ENCODE data around the gene HSF2. TPM values are rescaled to one million over a fixed set of nuclear protein-coding genes. Genes with fewer than 3 reads are reported as not detected.
"Not testable (repeated sequence)": the region's sequence is repeated elsewhere in the genome, so short reads cannot be mapped to it uniquely, and the experiment has no call there.

The HSF2 gene
- total and polyA plus RNA-seq, 2 donors (not counting 1 experiment from before 2014, with no cell fraction given), result 10.6 to 10.8 TPM

GRCh38 chr6:122452509-122452908, 53.1 kb downstream of the HSF2 start:
- no peaks in the 10 kb centered on the region for H3K9me3 ChIP-seq (ENCODE audit: control extremely low read depth in 1 of 3, control insufficient read depth in 2 of 3, insufficient read depth in 1 of 3, low read length in 2 of 3)
- no peaks in the 10 kb centered on the region for H3K4me1 ChIP-seq (ENCODE audit: control insufficient read depth in 2 of 2, insufficient read depth in 2 of 2, low read length in 2 of 2)
- H3K4me1 Mint-ChIP-seq, result peaks cover 5% of the 10 kb centered on the region
- no peak overlapping the region for H3K27ac Mint-ChIP-seq
- no peak overlapping the region for H3K9ac ChIP-seq (ENCODE audit: low read length)
- no peaks in the 10 kb centered on the region for H3K9me3 Mint-ChIP-seq (ENCODE audit: insufficient read depth)
- intact Hi-C loops (cut with micrococcal nuclease), result no loop called here
- ChIA-PET CTCF (no interaction called here), POLR2A (no interaction called here)
- H3K27me3 Mint-ChIP-seq, result no peaks in the 10 kb centered on the region
- H3K27ac ChIP-seq (ENCODE audit: low read length in 2 of 2), result no peak overlapping the region
- H4K20me1 ChIP-seq (ENCODE audit: control insufficient read depth, insufficient read depth, low read length, poor library complexity, severe bottlenecking), result peaks cover 63% of the 10 kb centered on the region
- H3K27me3 ChIP-seq (replicated peaks in 1 of 4; ENCODE audit: control extremely low read depth in 1 of 4, control insufficient read depth in 3 of 4, insufficient read depth in 4 of 4, low read length in 3 of 4), result no peaks in the 10 kb centered on the region
- ATAC-seq (ENCODE audit: low read depth) (no peak), DNase-seq (no peak)
- TF ChIP-seq CTCF (IDR thresholded peaks at IDR 0.05) (no peak), EZH2 (IDR thresholded peaks at IDR 0.05; ENCODE audit: borderline replicate concordance, insufficient read depth, low read depth, low read length, poor library complexity, severe bottlenecking) (no peak)
- H2AFZ ChIP-seq (ENCODE audit: insufficient read depth, low read depth, low read length, poor library complexity, severe bottlenecking), result no peak overlapping the region
- H3K4me2 ChIP-seq (replicated peaks; ENCODE audit: low read depth, low read length, poor library complexity, severe bottlenecking), result no peak overlapping the region
- peaks cover 21 to 84% of the 10 kb centered on the region in 2 experiments for H3K36me3 ChIP-seq (replicated peaks in 1 of 2; ENCODE audit: control extremely low read depth in 1 of 2, control insufficient read depth in 1 of 2, extremely low read depth in 1 of 2, insufficient read depth in 2 of 2, low read length in 1 of 2)
- H3K4me3 ChIP-seq (ENCODE audit: control extremely low read depth in 1 of 5, extremely low read depth in 1 of 5, insufficient read depth in 1 of 5, low read depth in 2 of 5, low read length in 4 of 5), result no peak overlapping the region
- no CpG with 5 or more reads among the region's 1 CpG for WGBS (ENCODE audit: insufficient coverage)
- H3K79me2 ChIP-seq (ENCODE audit: control insufficient read depth, insufficient read depth, low read length), result peaks cover 11% of the 10 kb centered on the region
- no peak overlapping the region for H3K4me3 Mint-ChIP-seq

GRCh38 chr6:122454673-122455072, 55.2 kb downstream of the HSF2 start:
- Histone ChIP-seq H3K9me3 (ENCODE audit: control extremely low read depth in 1 of 3, control insufficient read depth in 2 of 3, insufficient read depth in 1 of 3, low read length in 2 of 3) (no peaks in the 10 kb centered on the region), H3K27ac (ENCODE audit: low read length in 2 of 2) (no peak overlapping the region), H3K79me2 (ENCODE audit: control insufficient read depth, insufficient read depth, low read length) (peaks cover 29% of the 10 kb centered on the region), H2AFZ (ENCODE audit: insufficient read depth, low read depth, low read length, poor library complexity, severe bottlenecking) (no peak overlapping the region), H3K9ac (ENCODE audit: low read length) (no peak overlapping the region), H3K27me3 (replicated peaks in 1 of 4; ENCODE audit: control extremely low read depth in 1 of 4, control insufficient read depth in 3 of 4, insufficient read depth in 4 of 4, low read length in 3 of 4) (no peaks in the 10 kb centered on the region), H3K4me1 (ENCODE audit: control insufficient read depth in 2 of 2, insufficient read depth in 2 of 2, low read length in 2 of 2) (peaks cover 6 to 7% of the 10 kb centered on the region in 2 donors), H3K36me3 (replicated peaks in 1 of 2; ENCODE audit: control extremely low read depth in 1 of 2, control insufficient read depth in 1 of 2, extremely low read depth in 1 of 2, insufficient read depth in 2 of 2, low read length in 1 of 2) (peaks cover 24 to 84% of the 10 kb centered on the region in 2 experiments), H3K4me3 (ENCODE audit: control extremely low read depth in 1 of 5, extremely low read depth in 1 of 5, insufficient read depth in 1 of 5, low read depth in 2 of 5, low read length in 4 of 5) (no peak overlapping the region), H3K4me2 (replicated peaks; ENCODE audit: low read depth, low read length, poor library complexity, severe bottlenecking) (no peak overlapping the region), H4K20me1 (ENCODE audit: control insufficient read depth, insufficient read depth, low read length, poor library complexity, severe bottlenecking) (peaks cover 76% of the 10 kb centered on the region)
- no peak for DNase-seq
- Mint-ChIP-seq H3K4me1 (peaks cover 16% of the 10 kb centered on the region), H3K4me3 (no peak overlapping the region), H3K27ac (no peak overlapping the region), H3K9me3 (ENCODE audit: insufficient read depth) (no peaks in the 10 kb centered on the region), H3K27me3 (no peaks in the 10 kb centered on the region)
- intact Hi-C loops (cut with micrococcal nuclease), result no loop called here
- no peak for ATAC-seq (ENCODE audit: low read depth)
- ChIA-PET CTCF (no interaction called here), POLR2A (no interaction called here)
- TF ChIP-seq CTCF (IDR thresholded peaks at IDR 0.05) (no peak), EZH2 (IDR thresholded peaks at IDR 0.05; ENCODE audit: borderline replicate concordance, insufficient read depth, low read depth, low read length, poor library complexity, severe bottlenecking) (no peak)
- WGBS (ENCODE audit: insufficient coverage), result 89% methylated on average over 3 of the region's 4 CpGs

GRCh38 chr6:122455116-122455515, 55.7 kb downstream of the HSF2 start:
- H3K9me3 ChIP-seq (ENCODE audit: control extremely low read depth in 1 of 3, control insufficient read depth in 2 of 3, insufficient read depth in 1 of 3, low read length in 2 of 3); H3K27me3 Mint-ChIP-seq; H3K27ac Mint-ChIP-seq; H3K27me3 ChIP-seq (replicated peaks in 1 of 4; ENCODE audit: control extremely low read depth in 1 of 4, control insufficient read depth in 3 of 4, insufficient read depth in 4 of 4, low read length in 3 of 4); H3K9me3 Mint-ChIP-seq (ENCODE audit: insufficient read depth); H2AFZ ChIP-seq (ENCODE audit: insufficient read depth, low read depth, low read length, poor library complexity, severe bottlenecking); H3K9ac ChIP-seq (ENCODE audit: low read length); H3K27ac ChIP-seq (ENCODE audit: low read length in 2 of 2); DNase-seq; intact Hi-C loops (cut with micrococcal nuclease); ATAC-seq (ENCODE audit: low read depth); H3K4me3 Mint-ChIP-seq; POLR2A ChIA-PET; H3K4me3 ChIP-seq (ENCODE audit: control extremely low read depth in 1 of 5, extremely low read depth in 1 of 5, insufficient read depth in 1 of 5, low read depth in 2 of 5, low read length in 4 of 5); CTCF ChIA-PET; H3K4me2 ChIP-seq (replicated peaks; ENCODE audit: low read depth, low read length, poor library complexity, severe bottlenecking): not testable (repeated sequence)
- WGBS (ENCODE audit: insufficient coverage), result 94% methylated on average over 1 of the region's 1 CpG
- peaks cover 18% of the 10 kb centered on the region for H3K4me1 Mint-ChIP-seq
- Histone ChIP-seq H3K36me3 (replicated peaks in 1 of 2; ENCODE audit: control extremely low read depth in 1 of 2, control insufficient read depth in 1 of 2, extremely low read depth in 1 of 2, insufficient read depth in 2 of 2, low read length in 1 of 2) (peaks cover 24 to 80% of the 10 kb centered on the region in 2 experiments), H3K79me2 (ENCODE audit: control insufficient read depth, insufficient read depth, low read length) (peaks cover 34% of the 10 kb centered on the region), H3K4me1 (ENCODE audit: control insufficient read depth in 2 of 2, insufficient read depth in 2 of 2, low read length in 2 of 2) (peaks cover 7 to 10% of the 10 kb centered on the region in 2 donors), H4K20me1 (ENCODE audit: control insufficient read depth, insufficient read depth, low read length, poor library complexity, severe bottlenecking) (peaks cover 80% of the 10 kb centered on the region)

All from B cell (primary cell).